K562 (cell line): ENCODE measurements around the gene PBX2. TPM values are rescaled to one million over a fixed set of nuclear protein-coding genes. Genes with fewer than 3 reads are reported as not detected.

Experiments used
- ARID4B ChIP-seq: sonication (generic); formaldehyde crosslinking; IDR thresholded peaks from 2 replicates; pipeline ENCODE4 v1.8.0; 2022; ENCODE audit warnings: mild to moderate bottlenecking, missing genetic modification reagents
- ATF7 ChIP-seq: fragments of 450-650 bp; IDR thresholded peaks from 2 replicates; pipeline ENCODE4 v1.7.1; 2014; ENCODE audit warnings: mild to moderate bottlenecking, moderate library complexity
- BRD9 ChIP-seq: fragments of 450-650 bp; IDR thresholded peaks from 2 replicates; pipeline ENCODE4 v1.6.1; 2018; ENCODE audit warnings: low read depth; ENCODE audit not compliant: partially characterized antibody
- CHCHD3 ChIP-seq: fragments of 250-450 bp; sonication (Bioruptor Pico); IDR thresholded peaks from 2 replicates; pipeline ENCODE4 v2.1.2; 2022; ENCODE audit warnings: mild to moderate bottlenecking
- CREM ChIP-seq: IDR thresholded peaks from 2 replicates; pipeline ENCODE4 v1.6.1; 2014; ENCODE audit warnings: antibody characterized with exemption, low read depth
- E2F1 ChIP-seq: sonication (generic); formaldehyde crosslinking; IDR thresholded peaks from 2 replicates; pipeline ENCODE4 v1.8.1; 2023; ENCODE audit warnings: mild to moderate bottlenecking, missing genetic modification reagents, moderate library complexity
- ELF2 ChIP-seq: fragments of 250-450 bp; sonication (Bioruptor Pico); IDR thresholded peaks from 2 replicates; pipeline ENCODE4 v1.5.0; 2021; ENCODE audit warnings: mild to moderate bottlenecking
- HNRNPH1 ChIP-seq: fragments of 200-400 bp; formaldehyde crosslinking; optimal IDR thresholded peaks from 2 replicates; pipeline ENCODE3; 2017; ENCODE audit warnings: low read depth, mild to moderate bottlenecking, low read length, moderate library complexity
- NONO ChIP-seq, 2 experiments: fragments of 200-400 bp in 1 of 2; fragments of 450-650 bp in 1 of 2; formaldehyde crosslinking in 1 of 2; IDR thresholded peaks; 2 replicates each; pipeline ENCODE4 v1.6.1; 2017; ENCODE audit warnings: low read depth in 2 of 2, mild to moderate bottlenecking in 2 of 2, moderate library complexity in 2 of 2, low read length in 1 of 2
- SMC3 ChIP-seq: conservative IDR thresholded peaks from 2 replicates; pipeline ENCODE4 v1.6.1; 2011; ENCODE audit warnings: low read depth, low read length, improper control_type of control experiment; ENCODE audit not compliant: insufficient read depth
- SP1 ChIP-seq: sonication (generic); formaldehyde crosslinking; IDR thresholded peaks from 2 replicates; pipeline ENCODE4 v1.8.1; 2022; ENCODE audit warnings: mild to moderate bottlenecking, missing genetic modification reagents
- TBP ChIP-seq: optimal IDR thresholded peaks from 2 replicates; pipeline ENCODE3; 2011; ENCODE audit warnings: low read depth, low read length, improper control_type of control experiment
- THAP12 ChIP-seq: fragments of 250-450 bp; sonication (Bioruptor Pico); IDR thresholded peaks from 2 replicates; pipeline ENCODE4 v1.9.0; 2021; ENCODE audit warnings: mild to moderate bottlenecking, inconsistent platforms
- THRAP3 ChIP-seq: fragments of 450-650 bp; IDR thresholded peaks from 2 replicates; pipeline ENCODE4 v1.6.1; 2016; ENCODE audit warnings: mild to moderate bottlenecking, inconsistent platforms, borderline replicate concordance
- ZBTB33 ChIP-seq: sonication (generic); formaldehyde crosslinking; IDR thresholded peaks from 2 replicates; pipeline ENCODE4 v1.8.1; 2023; ENCODE audit warnings: mild to moderate bottlenecking, missing genetic modification reagents
- polyA plus RNA-seq, 8 experiments: library from polyadenylated mRNA; depleted of rRNA in 4 of 8; stranded (reverse) in 5 of 8; unstranded in 3 of 8; fragments of >200 nt; fragmentation: Nextera tagmentation in 2 of 8; fragmentation: Illumina TruSeq in 1 of 8; extraction: Ambion mirVana in 2 of 8; extraction: Trizol in 1 of 8; gene quantifications; 2 replicates each; pipeline versions ENCODE4 v1.2.1 to v1.2.3, GENCODE V29; 2011 to 2014; ENCODE audit warnings: inconsistent platforms in 1 of 8, missing spikeins in 1 of 8
- total RNA-seq, 7 experiments: library from RNA; depleted of rRNA in 6 of 7; stranded (reverse); fragments of >200 nt in 6 of 7; fragmentation: Illumina TruSeq in 2 of 7; extraction: Trizol in 2 of 7; gene quantifications; 2 replicates each; pipeline versions ENCODE4 v1.2.1 to v1.2.3, GENCODE V29; 2011 to 2021; ENCODE audit warnings: low replicate concordance in 1 of 7

Gene PBX2
- total and polyA plus RNA-seq, 9 of the 15 experiments (the other 6 are each of a cell fraction or from before 2014, with no cell fraction given): 1.9 to 134 (median 62.5) TPM

- TF ChIP-seq ARID4B (peak; percentile 85), BRD9 (peak; percentile 76), E2F1 (CRISPR knock-in tag) (peak; percentile 97), NONO (IDR thresholded peaks at IDR 0.05; ENCODE audit: low read depth in 2 of 2, low read length in 1 of 2) (peak in 1 of 2 experiments; percentile 57; a peak in 1 of 4 replicates), CHCHD3 (CRISPR knock-in tag) (peak; percentile 88; the same call in 1 of the 2 replicates), SP1 (CRISPR knock-in tag) (peak; percentile 98), HNRNPH1 (no peak), TBP (peak; percentile 74), CREM (peak; percentile 99), ELF2 (CRISPR knock-in tag) (peak; percentile 76; the same call in 1 of the 2 replicates), SMC3 (no peak; the same call in 1 of the 2 replicates), ATF7 (peak; percentile 98), THRAP3 (0 out of 2 replicates have a peak, but pooled peaks have one; percentile 41), THAP12 (CRISPR knock-in tag) (peak; percentile 97), ZBTB33 (CRISPR knock-in tag) (no peak; the same call in 1 of the 2 replicates)
These were observed 6.1 kb upstream of the PBX2 start (continued) for GRCh38 chr6:32195902-32196681.
